Coronary artery (tissue), 2 donors: ENCODE data around the gene RGL2.

ENCODE experiments used
- DNase-seq: peaks from one replicate; pipeline ENCODE4 v3.0.0-alpha.2; 2017; ENCODE audit warnings: low spot score
- H3K27ac ChIP-seq, 2 donors: fragments of 200-600 bp; sonication (generic); one replicate each; pipeline ENCODE4 v1.5.1; 2016 to 2019
- H3K4me3 ChIP-seq: fragments of 200-600 bp; sonication (generic); 2 replicates; pipeline ENCODE4 v1.5.1; 2016; ENCODE audit warnings: mild to moderate bottlenecking, moderate library complexity
- CTCF ChIP-seq: fragments of 200-600 bp; sonication (generic); IDR thresholded peaks from one replicate; pipeline ENCODE4 v1.5.1; 2019; ENCODE audit warnings: antibody characterized with exemption

RGL2 gene

GRCh38 chr6:33280539-33280938 is 18.2 kb downstream of the RGL2 start:
- no peak for TF ChIP-seq CTCF
- no peak overlapping the region for H3K4me3 ChIP-seq
- no peak overlapping the region for H3K27ac ChIP-seq
- DNase-seq, result no peak

- no peak overlapping the region for H3K27ac ChIP-seq
- TF ChIP-seq CTCF, result no peak
- no peak overlapping the region for H3K4me3 ChIP-seq
- DNase-seq, result no peak
Measured at GRCh38 chr6:33279971-33280511, 18.7 kb downstream of the RGL2 start.

GRCh38 chr6:33279257-33279695 is 19.5 kb downstream of the RGL2 start:
- no peak for DNase-seq
- Histone ChIP-seq H3K4me3 (no peak overlapping the region), H3K27ac (no peak overlapping the region)
- no peak for TF ChIP-seq CTCF

GRCh38 chr6:33278810-33279209 is 19.9 kb downstream of the RGL2 start:
- Histone ChIP-seq H3K27ac (no peak overlapping the region), H3K4me3 (no peak overlapping the region)
- TF ChIP-seq CTCF, result no peak
- DNase-seq, result no peak

- TF ChIP-seq CTCF, result no peak
- Histone ChIP-seq H3K27ac (peak overlapping the region in 1 of 2 donors; percentile 93), H3K4me3 (peak overlapping the region; percentile 84)
- no peak for DNase-seq
Measured at GRCh38 chr6:33278392-33278741, 20.4 kb downstream of the RGL2 start.

- TF ChIP-seq CTCF, result no peak
- no peak for DNase-seq
Measured at GRCh38 chr6:33277663-33278391, 20.9 kb downstream of the RGL2 start.

More at GRCh38 chr6:33277663-33278391, 20.9 kb downstream of the RGL2 start:
- H3K27ac ChIP-seq, result peak overlapping the region; percentile 83 to 93
- peak overlapping the region; percentile 84 for H3K4me3 ChIP-seq
